MCF 10A (cell line): ENCODE data around the gene FNDC8. TPM values are rescaled to one million over a fixed set of nuclear protein-coding genes. Genes with fewer than 3 reads are reported as not detected.
A peak's percentile ranks its signal among the peaks of the same experiment; 100 is the strongest.
"Not testable (repeated sequence)": the region's sequence is repeated elsewhere in the genome, so short reads cannot be mapped to it uniquely, and the experiment has no call there.

Experiments
- BruUV-seq: library from RNA; stranded (reverse); fragments of 400-500 nt; replicated peaks from 2 replicates; lab custom pipeline; 2021; lab: Mats Ljungman, UMichigan
- CTCF ChIA-PET: fragments of 300-600 bp; sonication (Branson Sonifier 250); formaldehyde crosslinking; extraction: SDS; loops from one replicate; lab custom pipeline; 2021; ENCODE audit warnings: antibody characterized with exemption, inconsistent platforms; lab: Yijun Ruan, JAX
- POLR2A ChIA-PET: fragments of 300-600, 350-650 bp; sonication (Branson Sonifier 250); formaldehyde crosslinking; extraction: SDS; loops from one replicate; lab custom pipeline; 2020; ENCODE audit warnings: antibody characterized with exemption, inconsistent platforms; lab: Yijun Ruan, JAX
- DNase-seq: peaks from one replicate; pipeline ENCODE4 v3.0.0-alpha.2; 2018; ENCODE audit not compliant: unreplicated experiment
- H3K27ac Mint-ChIP-seq: one replicate; pipeline ENCODE4 v1.8.0; 2022; ENCODE audit warnings: mild to moderate bottlenecking, low read depth, mixed read lengths; ENCODE audit not compliant: unreplicated experiment
- H3K27me3 Mint-ChIP-seq: one replicate; pipeline ENCODE4 v1.8.0; 2022; ENCODE audit warnings: mixed read lengths; ENCODE audit not compliant: insufficient read depth, unreplicated experiment
- H3K36me3 Mint-ChIP-seq: one replicate; pipeline ENCODE4 v1.8.0; 2022; ENCODE audit warnings: mild to moderate bottlenecking, moderate library complexity, mixed read lengths; ENCODE audit not compliant: insufficient read depth, unreplicated experiment
- H3K4me1 Mint-ChIP-seq: one replicate; pipeline ENCODE4 v1.8.0; 2022; ENCODE audit warnings: mixed read lengths; ENCODE audit not compliant: insufficient read depth, unreplicated experiment
- H3K4me3 Mint-ChIP-seq: one replicate; pipeline ENCODE4 v1.8.0; 2022; ENCODE audit warnings: mild to moderate bottlenecking, moderate library complexity, mixed read lengths; ENCODE audit not compliant: unreplicated experiment
- H3K9me3 Mint-ChIP-seq: one replicate; pipeline ENCODE4 v1.8.0; 2022; ENCODE audit warnings: mixed read lengths; ENCODE audit not compliant: unreplicated experiment
- CTCF ChIP-seq: fragments of 200-600 bp; IDR thresholded peaks from one replicate; pipeline ENCODE4 v1.8.0; 2022; ENCODE audit warnings: antibody characterized with exemption, mild to moderate bottlenecking; ENCODE audit not compliant: unreplicated experiment
- intact Hi-C: fragments of 100-400 bp; cut with micrococcal nuclease; formaldehyde crosslinking; loops from 2 replicates; pipeline ENCODE4 v1.14.1; 2022
- total RNA-seq: library from RNA; stranded (reverse); gene quantifications from 2 replicates; pipeline ENCODE4 v1.2.3, GENCODE V29; 2022

FNDC8 gene
- total RNA-seq, 1 experiment from 2014 or later: not detected

GRCh38 chr17:35103271-35103670 lies 18.1 kb upstream of the FNDC8 start:
- Mint-ChIP-seq H3K4me3 (no peak overlapping the region), H3K27ac (peak overlapping the region; percentile 7), H3K36me3 (peaks cover 29% of the 10 kb centered on the region), H3K27me3 (no peaks in the 10 kb centered on the region), H3K4me1 (peaks cover 4% of the 10 kb centered on the region), H3K9me3 (no peaks in the 10 kb centered on the region)
- DNase-seq: no peak
- intact Hi-C loops: no loop called here
- TF ChIP-seq CTCF: no peak
- ChIA-PET CTCF (interaction anchor here (0.6 to 2.7 kb wide), 6 partner anchors 10 to 741 kb away, joined by 3 to 15 read pairs (median 4); partner anchors contain the start of gene RAD51D), POLR2A (interaction anchor here (0.8 kb wide), 1 partner anchor 8 kb away, joined by 3 read pairs; no protein-coding TSS in a partner anchor)
- no TSS peak for BruUV-seq

GRCh38 chr17:35104844-35105450 lies 16.5 kb upstream of the FNDC8 start:
- Mint-ChIP-seq H3K4me3 (no peak overlapping the region), H3K9me3 (no peaks in the 10 kb centered on the region), H3K4me1 (peaks cover 4% of the 10 kb centered on the region), H3K36me3 (peaks cover 21% of the 10 kb centered on the region), H3K27me3 (no peaks in the 10 kb centered on the region), H3K27ac (peak overlapping the region; percentile 21)
- no peak for DNase-seq
- BruUV-seq: no TSS peak
- TF ChIP-seq CTCF: no peak
- POLR2A ChIA-PET: interaction anchor here (0.7 kb wide), 1 partner anchor 282 kb away, joined by 3 read pairs; no protein-coding TSS in a partner anchor
- CTCF ChIA-PET: interaction anchor here (0.6 to 2.2 kb wide), 3 partner anchors 9 to 329 kb away, joined by 3 to 8 read pairs (median 4); partner anchors contain the start of gene RAD51D
- intact Hi-C loops: no loop called here

- H3K27me3 Mint-ChIP-seq, H3K4me3 Mint-ChIP-seq, DNase-seq, POLR2A ChIA-PET, H3K9me3 Mint-ChIP-seq, BruUV-seq, intact Hi-C loops, H3K4me1 Mint-ChIP-seq, H3K27ac Mint-ChIP-seq, H3K36me3 Mint-ChIP-seq: not testable (repeated sequence)
- CTCF ChIA-PET: interaction anchor here (0.6 to 2.3 kb wide), 4 partner anchors 8 to 659 kb away, joined by 3 to 10 read pairs (median 3); partner anchors contain the start of genes FNDC8 and RAD51D
Observed at GRCh38 chr17:35110791-35111190, 10.6 kb upstream of the FNDC8 start.

- CTCF ChIA-PET: interaction anchor here (0.5 to 7.0 kb wide), 3 partner anchors 20 to 1269 kb away, joined by 3 to 97 read pairs (median 7); no protein-coding TSS in a partner anchor
- POLR2A ChIA-PET: no interaction called here
- intact Hi-C loops: loop anchor here (5.0 kb wide), 1 partner anchor 915 kb away; no protein-coding TSS in a partner anchor
Observed at GRCh38 chr17:35116845-35117244, 4.6 kb upstream of the FNDC8 start.

More at GRCh38 chr17:35116845-35117244, 4.6 kb upstream of the FNDC8 start:
- BruUV-seq: no TSS peak
- H3K4me1 Mint-ChIP-seq: peaks cover 23% of the 10 kb centered on the region
- DNase-seq: no peak
- no peaks in the 10 kb centered on the region for H3K27me3 Mint-ChIP-seq
- H3K9me3 Mint-ChIP-seq: no peaks in the 10 kb centered on the region
- no peak for TF ChIP-seq CTCF
- no peak overlapping the region for H3K27ac Mint-ChIP-seq
- no peak overlapping the region for H3K4me3 Mint-ChIP-seq
- peaks cover 8% of the 10 kb centered on the region for H3K36me3 Mint-ChIP-seq
